Measurements from ENCODE around the gene YPEL4.
A peak's percentile ranks its signal among the peaks of the same experiment; 100 is the strongest.

DNA sequence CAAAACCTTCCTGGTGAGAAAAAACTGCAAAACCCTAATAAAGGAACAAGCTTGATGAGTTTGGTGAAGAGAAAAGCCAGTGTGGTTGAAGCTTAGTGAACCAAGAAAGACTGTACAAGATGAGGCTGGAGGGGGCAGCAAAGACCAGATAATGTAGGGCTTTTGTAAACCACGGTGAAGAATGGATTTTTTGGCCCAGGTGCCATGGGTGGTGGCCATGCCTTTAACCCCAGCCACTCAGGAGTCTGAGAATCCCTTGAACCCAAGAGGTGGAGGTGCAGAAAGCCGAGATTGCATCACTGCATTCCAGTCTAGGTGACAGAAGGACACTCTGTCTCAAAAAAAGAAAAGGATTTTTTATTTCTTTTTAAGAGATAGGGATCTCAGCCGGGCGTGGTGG, 13.2 kb upstream of the YPEL4 start:
- peak in 1 of 6 experiments; percentile 20 for TF ChIP-seq CTCF (IDR thresholded peaks at IDR 0.05)
- no peak for TF ChIP-seq POLR2A (IDR thresholded peaks at IDR 0.05)
